Islet precursor cell (in vitro differentiated cells): ENCODE results near the gene KCNMA1.

ENCODE experiments used
- DNase-seq: peaks from one replicate; pipeline ENCODE4 v3.0.0-alpha.2; 2018

KCNMA1 gene

DNA sequence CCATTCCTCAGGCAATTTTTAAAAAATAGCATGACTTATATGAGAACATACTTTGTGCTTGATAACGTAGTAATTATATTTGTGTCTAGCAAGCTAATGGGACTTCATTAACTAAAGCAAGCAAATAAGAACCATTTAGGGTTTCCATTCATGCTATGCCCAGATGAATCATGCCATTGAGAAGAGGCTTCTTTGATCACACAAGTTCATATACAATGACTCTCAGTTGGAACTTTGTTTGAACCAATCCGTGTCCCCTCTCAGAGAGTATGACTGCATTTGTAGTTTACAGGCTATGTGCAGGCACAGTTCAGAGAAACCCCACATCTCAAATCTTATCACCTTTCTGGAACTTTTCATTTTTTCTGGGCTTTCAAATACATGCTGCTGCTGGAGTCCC lies 614.2 kb downstream of the KCNMA1 start:
- peak; percentile 5 for DNase-seq

DNA sequence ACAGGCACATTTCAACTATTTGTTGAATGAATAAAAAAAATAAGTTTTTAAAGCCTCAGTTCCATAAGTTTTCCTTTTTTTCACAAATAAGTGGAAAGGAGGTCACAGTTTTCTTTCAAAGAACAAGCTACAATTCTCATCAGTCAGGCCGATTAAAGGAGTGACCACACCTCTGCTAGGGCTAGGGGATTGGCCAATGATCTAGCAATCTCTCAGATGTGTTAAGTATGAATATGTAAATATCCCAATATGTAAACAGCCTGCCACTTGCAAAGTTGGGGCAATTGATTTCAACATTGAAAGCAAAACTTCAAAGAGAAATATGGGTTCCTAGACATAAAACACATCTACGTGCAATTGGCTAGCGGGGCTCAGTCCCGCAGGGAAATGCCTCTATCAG lies 614.9 kb downstream of the KCNMA1 start:
- DNase-seq: no peak

- no peak for DNase-seq
Observed at GRCh38 chr10:77021966-77022490, 615.6 kb downstream of the KCNMA1 start.

GRCh38 chr10:77020426-77021040 lies 617.1 kb downstream of the KCNMA1 start:
- no peak for DNase-seq

DNA sequence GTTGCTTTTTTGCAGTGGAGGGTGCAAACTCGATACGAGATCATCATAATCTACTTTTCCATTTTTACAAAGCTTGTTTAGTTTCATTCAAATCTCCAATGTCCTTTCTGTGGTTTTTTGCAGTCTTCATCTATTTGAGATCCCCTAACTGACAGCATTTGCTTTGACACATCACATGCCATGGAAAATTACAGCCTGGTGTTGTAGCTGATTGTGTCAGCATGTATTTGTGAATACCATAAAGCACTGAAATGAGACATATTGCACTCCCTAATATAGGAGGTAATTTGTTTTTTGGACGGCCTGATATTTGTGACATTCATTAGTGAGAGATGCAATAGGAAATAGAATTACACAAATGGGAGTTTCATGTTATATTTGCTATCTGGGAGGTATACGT lies 620.8 kb downstream of the KCNMA1 start:
- no peak for DNase-seq

- no peak for DNase-seq
Observed at GRCh38 chr10:77016278-77016815, 621.3 kb downstream of the KCNMA1 start.

DNA sequence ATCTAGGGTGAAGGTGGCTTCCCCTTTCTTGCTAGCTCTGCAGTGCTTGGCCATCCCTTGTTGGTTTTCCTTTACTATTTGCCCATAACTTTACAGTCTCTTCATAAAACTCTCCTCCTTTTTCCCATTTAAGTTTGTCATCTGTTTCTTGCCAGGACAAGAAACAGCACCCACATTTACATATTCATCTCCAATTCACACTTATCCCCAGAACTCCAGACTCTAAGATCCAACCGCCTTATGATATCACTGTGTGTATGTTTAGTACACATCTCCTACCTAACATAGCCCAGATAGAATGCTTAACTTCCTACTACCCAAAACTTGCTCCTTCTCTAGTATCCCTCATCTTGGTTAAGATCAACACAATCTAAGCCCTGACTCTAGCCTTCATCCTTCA lies 622.2 kb downstream of the KCNMA1 start:
- no peak for DNase-seq

DNA sequence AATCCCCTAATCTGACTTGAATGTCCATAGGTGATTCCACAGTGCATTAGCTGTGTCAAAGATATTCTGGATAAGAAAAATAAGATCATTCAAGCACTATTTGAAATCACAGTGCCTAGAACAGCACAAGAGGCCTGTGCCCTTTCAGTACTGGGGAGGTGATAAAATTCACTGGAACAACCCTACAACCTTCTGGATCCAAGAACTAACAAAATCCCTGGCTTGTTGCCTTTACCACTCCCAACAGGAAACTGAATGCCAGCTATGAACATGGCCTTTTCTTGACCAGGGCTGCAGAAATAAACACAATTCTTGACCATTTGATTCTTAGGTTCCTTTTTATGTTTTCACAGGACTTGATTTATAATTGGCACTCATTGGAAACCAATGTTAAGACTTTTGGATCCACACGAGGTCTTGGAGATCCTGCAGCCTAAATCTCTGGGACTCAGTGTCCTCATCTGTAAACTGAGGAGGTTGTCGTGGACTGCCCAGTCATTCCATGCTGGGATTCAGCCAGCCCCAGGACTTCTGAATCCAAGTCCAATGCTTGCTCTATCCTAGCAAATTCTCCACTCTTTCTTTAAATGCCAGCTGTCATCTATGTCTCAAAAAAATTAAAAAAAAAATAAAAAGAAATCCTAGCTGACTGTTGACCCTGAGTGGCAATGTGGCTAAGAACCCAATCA lies 624.7 kb downstream of the KCNMA1 start:
- no peak for DNase-seq

DNA sequence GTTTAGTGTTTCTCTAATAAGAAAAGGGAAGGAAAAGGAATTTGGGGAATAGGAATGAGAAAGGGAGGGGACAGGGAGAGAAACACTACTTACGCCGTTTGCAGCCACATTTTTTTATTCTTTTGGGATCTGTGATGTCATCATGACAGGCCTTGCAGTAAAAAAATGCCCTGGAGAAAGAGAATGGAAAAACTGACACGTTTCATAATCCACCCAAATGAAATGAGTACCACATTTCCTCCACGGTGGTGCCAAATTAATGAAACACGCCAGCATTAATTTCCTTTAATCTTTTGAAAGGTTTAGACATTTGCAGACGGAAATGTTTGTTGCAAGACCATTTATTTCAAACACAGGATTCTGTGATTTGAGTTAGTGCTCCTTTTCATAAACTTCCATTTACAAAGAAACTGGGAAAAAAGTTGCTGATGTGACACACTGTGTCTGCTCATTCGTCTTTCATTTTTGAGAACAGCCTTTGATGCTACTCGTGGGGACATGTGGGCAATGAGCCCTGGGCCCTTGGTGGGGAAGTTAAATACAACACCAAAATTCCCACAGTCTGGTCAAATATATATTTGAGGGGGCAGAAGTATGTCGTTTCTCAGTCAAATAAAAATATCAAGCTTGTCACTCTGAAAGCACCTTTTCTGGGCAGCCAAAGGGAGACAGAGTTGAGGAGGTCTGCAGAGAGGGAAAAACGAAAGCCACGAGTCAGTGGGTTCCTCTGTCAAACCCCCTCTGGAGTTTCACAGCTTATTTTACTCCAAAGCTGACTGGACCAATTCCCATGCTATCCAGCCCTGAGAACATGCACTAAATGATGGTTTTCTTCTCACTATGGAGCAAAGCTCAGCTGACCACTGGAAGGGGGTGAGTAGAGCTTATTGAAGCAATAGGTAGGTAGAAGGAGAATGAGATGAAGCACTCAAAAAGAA lies 625.5 kb downstream of the KCNMA1 start:
- DNase-seq: no peak

- DNase-seq: no peak
Observed at GRCh38 chr10:77010430-77010829, 627.2 kb downstream of the KCNMA1 start.

DNA sequence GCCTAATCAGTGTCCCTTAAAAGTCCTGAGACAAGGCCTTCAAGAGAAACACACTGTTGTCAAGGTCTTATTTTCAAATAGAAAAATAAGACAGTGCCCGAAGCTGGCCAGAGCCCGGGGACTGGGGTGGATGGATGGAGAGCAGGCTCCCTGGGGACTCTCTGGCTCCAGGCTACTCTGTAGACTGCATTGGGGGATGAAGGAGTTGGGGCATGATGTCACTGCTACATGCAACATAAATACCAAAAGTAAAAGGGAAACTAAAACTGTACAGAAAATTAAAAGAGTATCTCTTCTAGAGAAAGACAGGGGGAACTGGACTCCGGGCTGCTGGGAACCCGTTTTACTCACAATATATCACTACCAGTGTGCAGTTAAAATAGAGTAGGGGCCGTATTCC lies 629.8 kb downstream of the KCNMA1 start:
- no peak for DNase-seq

- no peak for DNase-seq
Observed at GRCh38 chr10:77006836-77007511, 630.6 kb downstream of the KCNMA1 start.

- DNase-seq: no peak
Observed at GRCh38 chr10:77005871-77006270, 631.7 kb downstream of the KCNMA1 start.

DNA sequence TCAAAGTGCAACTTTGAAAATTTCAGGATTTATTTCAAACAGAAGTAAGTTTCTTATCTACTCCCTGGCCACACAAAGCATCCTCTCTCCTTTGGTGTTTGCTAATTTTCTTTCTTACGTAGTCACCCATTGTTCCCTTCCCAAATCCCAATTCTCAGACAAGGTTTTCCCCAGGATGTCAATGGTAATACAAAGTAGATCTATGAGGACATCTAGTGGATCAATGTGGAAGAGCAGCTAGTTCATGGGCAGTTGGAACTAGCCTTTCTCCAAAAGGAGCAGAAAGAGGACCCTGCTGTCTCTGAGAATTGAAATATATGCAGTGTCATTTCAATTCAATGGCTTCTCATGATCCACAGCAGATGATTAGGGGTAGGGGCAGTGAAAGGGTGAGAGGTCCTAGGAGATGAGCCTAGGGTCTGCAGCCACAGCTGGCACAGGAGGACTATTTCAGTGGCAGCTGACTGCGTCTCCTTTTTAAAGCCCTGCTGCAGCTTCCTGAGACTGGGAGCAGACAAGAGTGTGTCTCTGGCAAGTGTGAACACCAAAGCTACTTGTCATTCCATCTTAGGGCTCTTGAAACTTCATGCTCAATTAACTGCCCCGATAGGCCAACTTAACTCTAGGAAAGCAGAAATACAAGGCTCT lies 632.6 kb downstream of the KCNMA1 start:
- DNase-seq: no peak

DNA sequence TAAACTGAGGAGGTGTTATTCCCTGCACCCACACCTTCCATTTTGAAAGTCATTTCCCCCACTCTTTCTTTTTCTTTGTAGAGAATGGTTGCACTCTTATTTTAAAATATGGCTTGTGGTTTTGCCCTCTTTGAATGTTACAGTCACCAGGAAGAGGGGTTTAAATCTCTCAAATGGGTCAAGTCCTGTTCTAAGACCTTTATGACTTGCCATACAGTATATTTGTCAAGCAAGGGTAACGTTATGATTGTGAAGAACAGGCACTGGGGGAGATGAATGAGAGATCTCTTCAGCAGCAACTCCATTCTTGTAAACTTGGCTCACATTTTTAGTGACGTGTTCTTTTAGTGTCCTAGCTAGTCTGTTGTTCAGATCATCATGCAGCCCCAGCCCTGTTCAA lies 634.7 kb downstream of the KCNMA1 start:
- no peak for DNase-seq

- DNase-seq: no peak
Observed at GRCh38 chr10:77001206-77001605, 636.4 kb downstream of the KCNMA1 start.

DNA sequence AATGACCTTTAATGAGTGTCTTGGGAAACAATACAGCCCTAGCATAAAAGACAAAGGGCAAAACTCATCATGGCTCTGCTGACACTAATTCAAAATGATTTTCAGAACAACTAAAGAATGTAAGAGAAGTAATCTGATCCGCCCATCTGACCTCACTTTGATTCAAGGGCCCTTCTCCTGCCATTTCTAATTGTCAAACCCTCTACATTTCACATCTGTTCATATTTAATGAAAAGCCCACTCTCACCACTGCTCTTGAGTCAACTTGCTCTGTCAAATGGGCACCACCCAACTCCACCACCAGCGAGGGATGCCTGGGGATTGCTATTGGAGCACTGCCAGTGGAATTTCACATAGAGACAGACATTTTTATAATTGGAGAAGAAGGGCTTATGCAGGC lies 639.2 kb downstream of the KCNMA1 start:
- DNase-seq: no peak

GRCh38 chr10:76997631-76998030 lies 640.0 kb downstream of the KCNMA1 start:
- DNase-seq: no peak

- DNase-seq: no peak
Observed at GRCh38 chr10:76995023-76995422, 642.6 kb downstream of the KCNMA1 start.

DNA sequence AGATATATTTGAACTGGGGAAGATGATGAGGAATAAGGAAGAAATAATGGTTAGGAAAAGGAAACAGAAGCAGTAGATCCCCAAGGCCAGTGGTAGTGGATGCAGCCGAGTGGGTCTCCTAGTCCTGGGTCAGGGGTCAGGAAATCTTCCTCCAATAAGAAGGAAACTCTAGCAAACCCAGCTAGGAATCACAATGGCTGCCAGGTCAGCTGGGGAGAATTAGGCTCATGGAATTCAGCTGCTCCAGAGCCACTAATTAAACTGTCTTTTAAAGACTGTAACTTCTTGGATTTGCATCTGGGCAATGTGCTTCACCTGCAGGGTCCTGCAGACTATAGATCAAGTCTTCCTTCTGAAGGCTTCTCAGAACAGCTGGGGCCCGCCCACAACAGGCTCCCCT lies 644.4 kb downstream of the KCNMA1 start:
- DNase-seq: no peak

DNA sequence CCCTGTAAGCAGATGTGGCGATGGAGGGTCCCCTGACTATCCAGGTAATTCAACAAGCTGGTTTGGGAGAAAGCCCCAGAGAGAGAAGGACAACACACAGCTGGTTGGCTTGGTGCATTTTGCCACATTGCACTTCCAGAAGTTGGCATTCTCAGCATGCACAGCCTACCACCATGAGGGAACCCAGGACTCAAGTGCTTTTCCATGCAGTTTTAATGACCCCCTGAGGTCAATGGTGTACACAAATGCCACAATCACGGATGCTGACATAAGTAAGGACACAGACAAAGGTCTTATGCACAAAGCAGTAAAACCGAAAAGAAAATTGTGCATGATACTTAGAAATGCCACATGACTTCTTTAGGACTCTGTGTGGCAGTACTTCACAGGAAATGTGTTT lies 645.1 kb downstream of the KCNMA1 start:
- no peak for DNase-seq

- no peak for DNase-seq
Observed at GRCh38 chr10:76991621-76992020, 646.0 kb downstream of the KCNMA1 start.
